HG03571 (cell line): ENCODE data around the gene ATG2B.

ENCODE experiments used
- ATAC-seq: cut with Tn5 transposase; IDR thresholded peaks from one replicate; pipeline ENCODE4 v1.9.1; 2021; ENCODE audit not compliant: unreplicated experiment

Gene ATG2B

GRCh38 chr14:96231526-96232130 lies 131.5 kb downstream of the ATG2B start:
- ATAC-seq: no peak

- no peak for ATAC-seq
Observed at GRCh38 chr14:96231056-96231455, 132.1 kb downstream of the ATG2B start.

GRCh38 chr14:96229315-96229714 lies 133.8 kb downstream of the ATG2B start:
- no peak for ATAC-seq
